Measurements from ENCODE around the gene ACOX1. TPM values are rescaled to one million over a fixed set of nuclear protein-coding genes. Genes with fewer than 3 reads are reported as not detected.

Gene ACOX1
- total and polyA plus RNA-seq, 2 of the 13 experiments (the other 11 are each of a cell fraction or from before 2014, with no cell fraction given), result 86.4 to 120 TPM

DNA sequence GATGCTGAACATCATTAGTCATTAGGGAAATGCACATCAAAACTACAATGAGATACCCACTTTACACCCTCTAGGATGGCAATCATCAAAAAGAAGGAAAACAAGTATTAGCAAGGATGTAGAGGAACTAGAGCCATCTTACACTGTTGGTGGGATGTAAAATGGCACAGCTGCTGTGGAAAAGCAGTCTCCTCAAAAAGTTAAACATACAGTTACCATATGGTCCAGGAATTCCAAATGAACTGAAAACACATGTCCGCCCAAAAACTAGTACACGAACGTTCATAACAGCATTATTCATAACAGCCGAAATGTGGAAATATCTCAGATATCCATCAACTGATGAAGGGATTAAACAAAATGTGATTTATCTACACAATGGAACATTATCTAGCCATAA is 45.2 kb downstream of the ACOX1 start (continued):
- TF ChIP-seq CBX5 (CRISPR knock-in tag; IDR thresholded peaks at IDR 0.05; ENCODE audit: borderline replicate concordance) (no peak), EZH2 (conservative IDR thresholded peaks at IDR 0.05; ENCODE audit: low read depth, low read length) (no peak), IKZF4 (CRISPR knock-in tag; IDR thresholded peaks at IDR 0.05; ENCODE audit: borderline replicate concordance, low read depth, not compliant biosample characterization) (no peak), NKX3-1 (CRISPR knock-in tag; IDR thresholded peaks at IDR 0.05) (no peak)

DNA sequence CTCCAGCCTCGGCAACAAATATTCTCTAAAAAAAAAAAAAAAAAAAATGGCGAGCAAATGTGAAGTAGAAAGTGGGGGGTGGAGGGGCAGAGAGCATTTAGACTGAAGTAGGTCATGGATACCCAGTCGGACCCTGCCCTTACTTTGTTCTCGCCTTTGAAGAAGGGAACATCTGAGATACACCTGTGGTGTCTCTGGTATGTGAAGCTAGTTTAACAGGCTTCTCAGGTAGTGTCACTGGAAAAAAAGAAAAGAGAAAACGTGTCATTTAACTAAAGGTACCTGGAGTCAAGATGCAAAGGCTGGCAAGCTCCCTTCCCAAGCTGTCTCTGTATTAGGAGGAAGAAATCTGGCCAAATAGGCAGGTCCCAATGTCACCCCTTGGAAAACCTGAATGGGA is 46.1 kb downstream of the ACOX1 start:
- CTCF ChIA-PET (ENCODE audit: low intra/inter-chr PET ratio, low total read pairs), result no interaction called here
- DNase-seq (ENCODE audit: low spot score), result no peak
- H3K79me2 ChIP-seq (ENCODE audit: insufficient read depth, low read length), result no peaks in the 10 kb centered on the region
- H3K27ac ChIP-seq (ENCODE audit: extremely low read length, insufficient read depth, low read length), result no peak overlapping the region
- TF ChIP-seq AKAP8 (CRISPR knock-in tag; IDR thresholded peaks at IDR 0.05) (no peak), PHB2 (IDR thresholded peaks at IDR 0.05; ENCODE audit: partially characterized antibody) (no peak)
- H3K36me3 ChIP-seq (replicated peaks in 1 of 2; ENCODE audit: control insufficient read depth in 1 of 2, insufficient read depth in 2 of 2, low read length in 2 of 2), result no peaks in the 10 kb centered on the region
- in situ Hi-C loops (cut with HindIII; ENCODE audit: extremely low pct_ligation_motif_present, low pct_unique_long_range_greater_than_20kb) (no loop called here), intact Hi-C loops (cut with micrococcal nuclease; ENCODE audit: unreplicated experiment) (no loop called here)
- no peaks in the 10 kb centered on the region for H3K9me3 ChIP-seq (ENCODE audit: low read length)
- BruUV-seq (replicated peaks), result no TSS peak
- no peak for FAIRE-seq
- POLR2A ChIA-PET, result no interaction called here
- H3K4me1 ChIP-seq (ENCODE audit: insufficient read depth, low read length), result peaks cover 6% of the 10 kb centered on the region; the same call in 1 of the 2 replicates
- H3K27me3 ChIP-seq (ENCODE audit: control insufficient read depth in 1 of 2, insufficient read depth in 2 of 2, low read length in 2 of 2), result no peaks in the 10 kb centered on the region
- H3K9ac ChIP-seq (ENCODE audit: insufficient read depth, low read depth, low read length), result no peak overlapping the region
- no peak overlapping the region for H3K4me3 ChIP-seq (replicated peaks in 1 of 3; ENCODE audit: insufficient read depth in 1 of 3, low read depth in 2 of 3, low read length in 3 of 3)
- no peak for ATAC-seq
- WGBS (ENCODE audit: low lambda C conversion rate), result 76% methylated on average over 5 of the region's 5 CpGs
- H3K4me2 ChIP-seq (ENCODE audit: low read depth, low read length), result no peak overlapping the region
- H2AFZ ChIP-seq (ENCODE audit: low read length), result no peak overlapping the region
- H4K20me1 ChIP-seq (ENCODE audit: insufficient read depth, low read length), result no peaks in the 10 kb centered on the region

DNA sequence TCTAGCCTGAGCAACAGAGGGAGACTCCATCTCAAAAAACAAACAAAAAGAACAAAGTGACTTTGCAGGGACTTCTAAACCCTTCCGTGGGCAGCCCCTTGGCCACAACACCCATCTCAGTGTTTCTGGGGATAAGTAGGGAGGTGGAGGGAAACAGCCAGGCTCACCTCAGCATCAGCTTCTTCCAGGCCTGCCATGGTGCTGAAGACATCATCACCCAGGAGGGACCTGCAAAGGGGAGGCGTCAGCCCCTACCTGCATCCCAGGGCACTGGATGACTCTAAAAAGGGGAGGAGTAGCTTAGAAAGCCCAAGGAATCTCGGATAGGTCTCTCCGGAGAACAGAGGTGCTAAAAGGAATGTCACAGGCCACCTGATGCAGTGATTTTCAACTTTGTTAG is 47.9 kb downstream of the ACOX1 start:
- no peak overlapping the region for H2AFZ ChIP-seq (ENCODE audit: low read length)
- no peaks in the 10 kb centered on the region for H4K20me1 ChIP-seq (ENCODE audit: insufficient read depth, low read length)
- no peak for TF ChIP-seq HMG20A (CRISPR knock-in tag; IDR thresholded peaks at IDR 0.05; ENCODE audit: borderline replicate concordance)
- no peak for TF ChIP-seq ETV6 (CRISPR knock-in tag; conservative IDR thresholded peaks at IDR 0.05)
- no peak for TF ChIP-seq SRF (IDR thresholded peaks at IDR 0.05; ENCODE audit: low read depth, low read length)
- no peak for TF ChIP-seq ZNF670 (CRISPR knock-in tag; IDR thresholded peaks at IDR 0.05; ENCODE audit: borderline replicate concordance)
- no peak for TF ChIP-seq ZKSCAN5 (CRISPR knock-in tag; IDR thresholded peaks at IDR 0.05)
- TF ChIP-seq, protein P1, sequence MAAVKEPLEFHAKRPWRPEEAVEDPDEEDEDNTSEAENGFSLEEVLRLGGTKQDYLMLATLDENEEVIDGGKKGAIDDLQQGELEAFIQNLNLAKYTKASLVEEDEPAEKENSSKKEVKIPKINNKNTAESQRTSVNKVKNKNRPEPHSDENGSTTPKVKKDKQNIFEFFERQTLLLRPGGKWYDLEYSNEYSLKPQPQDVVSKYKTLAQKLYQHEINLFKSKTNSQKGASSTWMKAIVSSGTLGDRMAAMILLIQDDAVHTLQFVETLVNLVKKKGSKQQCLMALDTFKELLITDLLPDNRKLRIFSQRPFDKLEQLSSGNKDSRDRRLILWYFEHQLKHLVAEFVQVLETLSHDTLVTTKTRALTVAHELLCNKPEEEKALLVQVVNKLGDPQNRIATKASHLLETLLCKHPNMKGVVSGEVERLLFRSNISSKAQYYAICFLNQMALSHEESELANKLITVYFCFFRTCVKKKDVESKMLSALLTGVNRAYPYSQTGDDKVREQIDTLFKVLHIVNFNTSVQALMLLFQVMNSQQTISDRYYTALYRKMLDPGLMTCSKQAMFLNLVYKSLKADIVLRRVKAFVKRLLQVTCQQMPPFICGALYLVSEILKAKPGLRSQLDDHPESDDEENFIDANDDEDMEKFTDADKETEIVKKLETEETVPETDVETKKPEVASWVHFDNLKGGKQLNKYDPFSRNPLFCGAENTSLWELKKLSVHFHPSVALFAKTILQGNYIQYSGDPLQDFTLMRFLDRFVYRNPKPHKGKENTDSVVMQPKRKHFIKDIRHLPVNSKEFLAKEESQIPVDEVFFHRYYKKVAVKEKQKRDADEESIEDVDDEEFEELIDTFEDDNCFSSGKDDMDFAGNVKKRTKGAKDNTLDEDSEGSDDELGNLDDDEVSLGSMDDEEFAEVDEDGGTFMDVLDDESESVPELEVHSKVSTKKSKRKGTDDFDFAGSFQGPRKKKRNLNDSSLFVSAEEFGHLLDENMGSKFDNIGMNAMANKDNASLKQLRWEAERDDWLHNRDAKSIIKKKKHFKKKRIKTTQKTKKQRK (IDR thresholded peaks at IDR 0.05; ENCODE audit: low read length), result no peak
- TF ChIP-seq ZIK1 (CRISPR knock-in tag; IDR thresholded peaks at IDR 0.05; ENCODE audit: borderline replicate concordance, low read depth), result no peak
- no peak for TF ChIP-seq ZNF619 (CRISPR knock-in tag; IDR thresholded peaks at IDR 0.05)
- TF ChIP-seq ZNF383 (CRISPR knock-in tag; IDR thresholded peaks at IDR 0.05; ENCODE audit: borderline replicate concordance), result no peak
- TF ChIP-seq ISX (CRISPR knock-in tag; conservative IDR thresholded peaks at IDR 0.05), result no peak
- DNase-seq (ENCODE audit: low spot score) (no peak), ATAC-seq (no peak), FAIRE-seq (no peak)
- H3K36me3 ChIP-seq (replicated peaks in 1 of 2; ENCODE audit: control insufficient read depth in 1 of 2, insufficient read depth in 2 of 2, low read length in 2 of 2), result no peaks in the 10 kb centered on the region
- in situ Hi-C loops (cut with HindIII; ENCODE audit: extremely low pct_ligation_motif_present, low pct_unique_long_range_greater_than_20kb) (no loop called here), intact Hi-C loops (cut with micrococcal nuclease; ENCODE audit: unreplicated experiment) (no loop called here)
- no peaks in the 10 kb centered on the region for H3K27me3 ChIP-seq (ENCODE audit: control insufficient read depth in 1 of 2, insufficient read depth in 2 of 2, low read length in 2 of 2)
- no peak overlapping the region for H3K4me3 ChIP-seq (replicated peaks in 1 of 3; ENCODE audit: insufficient read depth in 1 of 3, low read depth in 2 of 3, low read length in 3 of 3)
- peaks cover 18% of the 10 kb centered on the region for H3K4me1 ChIP-seq (ENCODE audit: insufficient read depth, low read length)
- ChIA-PET CTCF (ENCODE audit: low intra/inter-chr PET ratio, low total read pairs) (no interaction called here), POLR2A (no interaction called here)
- H3K27ac ChIP-seq (ENCODE audit: extremely low read length, insufficient read depth, low read length), result no peak overlapping the region
- no peak overlapping the region for H3K4me2 ChIP-seq (ENCODE audit: low read depth, low read length)
- H3K79me2 ChIP-seq (ENCODE audit: insufficient read depth, low read length), result no peaks in the 10 kb centered on the region
- no TSS peak for BruUV-seq (replicated peaks)
- H3K9me3 ChIP-seq (ENCODE audit: low read length), result no peaks in the 10 kb centered on the region
- no peak overlapping the region for H3K9ac ChIP-seq (ENCODE audit: insufficient read depth, low read depth, low read length)
- 62% methylated on average over 4 of the region's 4 CpGs for WGBS (ENCODE audit: low lambda C conversion rate)
